GM12891 (cell line): ENCODE data around the gene RELT.

Source experiments
- POLR2A ChIP-seq: IDR thresholded peaks from 2 replicates; pipeline ENCODE4 v1.6.1; 2011; ENCODE audit warnings: low read depth, low read length, control low read depth
- POLR2AphosphoS5 ChIP-seq: IDR thresholded peaks from 2 replicates; pipeline ENCODE4 v1.6.1; 2011; ENCODE audit warnings: low read depth, low read length, control low read depth
- POU2F2 ChIP-seq: IDR thresholded peaks from 2 replicates; pipeline ENCODE4 v1.6.1; 2011; ENCODE audit warnings: low read depth, mild to moderate bottlenecking, control low read depth, low read length, moderate library complexity
- SPI1 ChIP-seq: IDR thresholded peaks from 2 replicates; pipeline ENCODE4 v1.6.1; 2011; ENCODE audit warnings: low read depth, low read length, control low read depth
- TAF1 ChIP-seq: IDR thresholded peaks from 2 replicates; pipeline ENCODE4 v1.6.1; 2011; ENCODE audit warnings: low read depth, low read length, control low read depth

- TF ChIP-seq POLR2A, result no peak
- no peak for TF ChIP-seq POLR2AphosphoS5
- TF ChIP-seq POU2F2, result peak; percentile 80; the same call in 1 of the 2 replicates
- no peak for TF ChIP-seq SPI1
- TF ChIP-seq TAF1, result no peak
Measured at GRCh38 chr11:73383249-73384124, 7.3 kb downstream of the RELT start.
